Measurements from ENCODE around the gene SUGCT. TPM values are rescaled to one million over a fixed set of nuclear protein-coding genes. Genes with fewer than 3 reads are reported as not detected.
"Not testable (repeated sequence)": the region's sequence is repeated elsewhere in the genome, so short reads cannot be mapped to it uniquely, and the experiment has no call there.

Gene SUGCT
- total RNA-seq, 2 experiments from 2014 or later = 2.3 to 2.9 TPM

DNA sequence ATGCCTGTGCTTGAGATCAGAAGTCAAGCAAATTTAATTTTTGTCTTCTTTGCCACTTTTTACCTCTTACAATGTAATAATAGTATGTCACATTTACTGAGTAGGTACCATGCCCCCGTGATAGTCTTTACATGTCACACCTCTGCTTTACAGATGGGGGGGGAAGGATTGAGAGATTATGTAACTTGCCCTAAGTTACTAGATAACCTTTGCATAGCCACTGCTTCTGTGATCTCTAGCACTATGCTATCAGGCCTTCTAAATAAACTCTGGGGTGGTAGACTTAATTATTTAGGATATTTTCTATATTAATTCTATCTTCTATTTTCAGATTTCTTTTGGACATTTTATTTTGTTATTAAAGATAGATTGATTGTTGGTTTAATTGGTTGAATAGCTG is 514.4 kb downstream of the SUGCT start:
- H3K36me3 Mint-ChIP-seq = peaks cover 6% of the 10 kb centered on the region
- H3K4me3 Mint-ChIP-seq = no peak overlapping the region
- peaks cover 5% of the 10 kb centered on the region for H3K9me3 Mint-ChIP-seq
- no peak overlapping the region for H3K27ac Mint-ChIP-seq
- peaks cover 5% of the 10 kb centered on the region for H3K27me3 Mint-ChIP-seq
- H3K4me1 Mint-ChIP-seq = peaks cover 7% of the 10 kb centered on the region
- DNase-seq = no peak

DNA sequence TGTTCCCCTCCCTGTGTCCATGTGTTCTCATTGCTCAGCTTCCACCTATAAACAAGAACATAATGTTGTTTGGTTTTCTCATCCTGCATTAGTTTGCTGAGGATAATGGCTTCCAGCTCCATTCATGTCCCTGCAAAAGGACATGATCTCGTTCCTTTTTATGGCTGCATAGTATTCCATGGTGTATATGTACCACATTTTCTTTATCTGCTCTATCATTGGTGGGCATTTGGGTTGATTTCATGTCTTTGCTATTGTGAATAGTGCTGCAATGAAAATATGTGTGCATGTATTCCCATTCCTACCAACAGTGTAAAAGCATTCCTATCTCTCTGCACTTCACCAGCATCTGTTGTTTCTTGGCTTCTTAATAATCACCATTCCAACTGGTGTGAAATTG is 516.1 kb downstream of the SUGCT start:
- H3K36me3 Mint-ChIP-seq, H3K4me3 Mint-ChIP-seq, H3K27ac Mint-ChIP-seq: not testable (repeated sequence)

DNA sequence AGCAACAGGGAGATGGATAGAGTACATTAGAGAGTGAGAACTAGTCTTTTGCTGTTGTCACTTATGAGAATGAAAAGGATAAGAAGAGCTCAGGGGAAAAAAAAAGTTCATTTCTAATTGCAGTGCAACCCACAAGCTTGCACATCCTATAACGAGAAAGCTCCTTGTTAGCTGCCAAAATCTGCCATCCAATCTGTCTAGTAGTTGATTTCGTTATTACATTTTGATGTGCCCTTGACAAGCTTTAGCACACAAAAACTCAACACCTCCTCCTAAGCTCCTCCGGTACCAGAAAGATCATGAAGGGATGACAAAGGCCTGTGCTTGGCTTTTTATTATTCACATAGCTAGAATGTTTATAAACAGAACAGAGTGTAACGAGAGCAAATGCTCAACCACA is 519.4 kb downstream of the SUGCT start:
- Mint-ChIP-seq H3K27ac (no peak overlapping the region), H3K27me3 (no peaks in the 10 kb centered on the region), H3K36me3 (peaks cover 6% of the 10 kb centered on the region), H3K9me3 (peaks cover 5% of the 10 kb centered on the region), H3K4me3 (no peak overlapping the region), H3K4me1 (no peaks in the 10 kb centered on the region)
- no peak for DNase-seq

More for the DNA sequence above, 516.1 kb downstream of the SUGCT start:
- H3K27me3 Mint-ChIP-seq, H3K9me3 Mint-ChIP-seq, DNase-seq, H3K4me1 Mint-ChIP-seq: not testable (repeated sequence)

GRCh38 chr7:40655426-40655825 is 520.6 kb downstream of the SUGCT start:
- H3K4me1 Mint-ChIP-seq = no peaks in the 10 kb centered on the region
- H3K27ac Mint-ChIP-seq = no peak overlapping the region
- H3K9me3 Mint-ChIP-seq = peaks cover 5% of the 10 kb centered on the region
- H3K36me3 Mint-ChIP-seq = peaks cover 6% of the 10 kb centered on the region
- H3K4me3 Mint-ChIP-seq = no peak overlapping the region
- DNase-seq = no peak
- H3K27me3 Mint-ChIP-seq = no peaks in the 10 kb centered on the region

GRCh38 chr7:40656349-40656748 is 521.5 kb downstream of the SUGCT start:
- Mint-ChIP-seq H3K27me3 (no peaks in the 10 kb centered on the region), H3K36me3 (peaks cover 1% of the 10 kb centered on the region), H3K4me1 (no peaks in the 10 kb centered on the region), H3K27ac (no peak overlapping the region), H3K4me3 (no peak overlapping the region), H3K9me3 (no peaks in the 10 kb centered on the region)
- no peak for DNase-seq

GRCh38 chr7:40658729-40659128 is 523.9 kb downstream of the SUGCT start:
- Mint-ChIP-seq H3K4me1 (no peaks in the 10 kb centered on the region), H3K36me3 (no peaks in the 10 kb centered on the region), H3K27me3 (no peaks in the 10 kb centered on the region), H3K27ac (no peak overlapping the region), H3K9me3 (no peaks in the 10 kb centered on the region), H3K4me3 (no peak overlapping the region)
- DNase-seq = no peak

DNA sequence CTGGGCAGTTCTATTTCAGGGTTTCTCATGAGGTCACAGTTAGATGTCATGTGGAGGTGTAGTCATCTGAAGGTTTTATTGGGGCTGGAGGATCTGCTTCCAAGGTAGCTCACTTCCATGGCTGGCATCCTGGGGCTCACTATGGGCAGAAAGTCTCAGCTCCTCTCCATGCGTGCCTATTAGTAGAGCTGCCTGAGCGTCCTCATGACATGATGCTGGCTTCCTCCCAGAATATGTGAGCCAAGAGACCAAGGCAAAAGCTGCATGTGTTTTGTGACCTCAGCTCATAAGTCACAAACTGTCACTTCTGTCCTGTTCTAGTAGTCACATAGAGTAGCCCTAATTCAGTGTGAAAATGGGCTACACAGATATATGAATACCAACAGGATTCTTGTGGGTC is 524.4 kb downstream of the SUGCT start:
- no peaks in the 10 kb centered on the region for H3K4me1 Mint-ChIP-seq
- H3K9me3 Mint-ChIP-seq = no peaks in the 10 kb centered on the region
- DNase-seq = no peak
- H3K27ac Mint-ChIP-seq = no peak overlapping the region
- H3K27me3 Mint-ChIP-seq = no peaks in the 10 kb centered on the region
- no peaks in the 10 kb centered on the region for H3K36me3 Mint-ChIP-seq
- no peak overlapping the region for H3K4me3 Mint-ChIP-seq

GRCh38 chr7:40673285-40673684 is 538.5 kb downstream of the SUGCT start:
- Mint-ChIP-seq H3K4me1 (peaks cover 20% of the 10 kb centered on the region), H3K27ac (peak overlapping the region; percentile 94), H3K36me3 (peaks cover 2% of the 10 kb centered on the region), H3K27me3 (peaks cover 9% of the 10 kb centered on the region), H3K4me3 (peak overlapping the region; percentile 60), H3K9me3 (peaks cover 2% of the 10 kb centered on the region)
- DNase-seq = peak; percentile 1

DNA sequence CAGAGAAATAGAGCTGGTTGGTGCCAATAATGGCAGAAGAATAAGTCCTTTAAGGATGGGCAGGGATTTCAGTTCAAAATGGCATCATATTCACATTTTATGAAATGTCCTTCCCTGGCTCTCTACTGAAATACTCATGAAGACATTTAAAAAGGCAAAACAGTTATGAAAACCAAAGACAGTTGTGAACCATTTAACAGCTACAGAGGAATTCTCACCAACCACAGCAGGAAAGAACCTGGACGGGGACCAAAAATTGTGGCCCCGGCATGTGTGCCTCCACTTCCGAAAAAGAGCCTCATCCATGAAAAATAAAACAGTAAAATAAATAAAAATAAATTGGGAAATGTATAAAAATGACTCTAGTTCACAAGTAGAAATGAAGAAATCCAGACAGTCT is 539.5 kb downstream of the SUGCT start:
- Mint-ChIP-seq H3K27me3 (peaks cover 7% of the 10 kb centered on the region), H3K9me3 (peaks cover 2% of the 10 kb centered on the region), H3K27ac (peak overlapping the region; percentile 23), H3K4me1 (peaks cover 20% of the 10 kb centered on the region), H3K4me3 (no peak overlapping the region), H3K36me3 (peaks cover 2% of the 10 kb centered on the region)
- no peak for DNase-seq

- Mint-ChIP-seq H3K4me1 (peaks cover 20% of the 10 kb centered on the region), H3K4me3 (no peak overlapping the region), H3K27ac (no peak overlapping the region), H3K27me3 (peaks cover 4% of the 10 kb centered on the region), H3K9me3 (peaks cover 2% of the 10 kb centered on the region), H3K36me3 (peaks cover 2% of the 10 kb centered on the region)
- no peak for DNase-seq
Measured at GRCh38 chr7:40675741-40676140, 540.9 kb downstream of the SUGCT start.

GRCh38 chr7:40676221-40676620 is 541.4 kb downstream of the SUGCT start:
- DNase-seq = no peak
- H3K4me1 Mint-ChIP-seq = peaks cover 20% of the 10 kb centered on the region
- peaks cover under 1% of the 10 kb centered on the region for H3K27me3 Mint-ChIP-seq
- no peak overlapping the region for H3K27ac Mint-ChIP-seq
- H3K9me3 Mint-ChIP-seq = peaks cover 2% of the 10 kb centered on the region
- no peak overlapping the region for H3K4me3 Mint-ChIP-seq
- H3K36me3 Mint-ChIP-seq = peaks cover 2% of the 10 kb centered on the region

GRCh38 chr7:40680657-40681056 is 545.9 kb downstream of the SUGCT start:
- H3K9me3 Mint-ChIP-seq = peaks cover 2% of the 10 kb centered on the region
- no peak overlapping the region for H3K4me3 Mint-ChIP-seq
- no peaks in the 10 kb centered on the region for H3K27me3 Mint-ChIP-seq
- H3K27ac Mint-ChIP-seq = no peak overlapping the region
- no peak for DNase-seq
- no peaks in the 10 kb centered on the region for H3K36me3 Mint-ChIP-seq
- no peaks in the 10 kb centered on the region for H3K4me1 Mint-ChIP-seq

- Mint-ChIP-seq H3K9me3 (peaks cover 2% of the 10 kb centered on the region), H3K4me3 (no peak overlapping the region), H3K4me1 (no peaks in the 10 kb centered on the region), H3K27me3 (no peaks in the 10 kb centered on the region), H3K27ac (no peak overlapping the region), H3K36me3 (no peaks in the 10 kb centered on the region)
- DNase-seq = no peak
Measured at GRCh38 chr7:40682696-40683095, 547.9 kb downstream of the SUGCT start.

GRCh38 chr7:40694026-40694809 is 559.4 kb downstream of the SUGCT start:
- no peak for DNase-seq
- Mint-ChIP-seq H3K4me1 (peaks cover 2% of the 10 kb centered on the region), H3K4me3 (no peak overlapping the region), H3K27me3 (no peaks in the 10 kb centered on the region), H3K36me3 (no peaks in the 10 kb centered on the region), H3K27ac (no peak overlapping the region), H3K9me3 (no peaks in the 10 kb centered on the region)

- Mint-ChIP-seq H3K4me1 (peaks cover 5% of the 10 kb centered on the region), H3K36me3 (no peaks in the 10 kb centered on the region), H3K9me3 (no peaks in the 10 kb centered on the region), H3K27ac (no peak overlapping the region), H3K4me3 (no peak overlapping the region), H3K27me3 (no peaks in the 10 kb centered on the region)
- no peak for DNase-seq
Measured at GRCh38 chr7:40694991-40695390, 560.2 kb downstream of the SUGCT start.

DNA sequence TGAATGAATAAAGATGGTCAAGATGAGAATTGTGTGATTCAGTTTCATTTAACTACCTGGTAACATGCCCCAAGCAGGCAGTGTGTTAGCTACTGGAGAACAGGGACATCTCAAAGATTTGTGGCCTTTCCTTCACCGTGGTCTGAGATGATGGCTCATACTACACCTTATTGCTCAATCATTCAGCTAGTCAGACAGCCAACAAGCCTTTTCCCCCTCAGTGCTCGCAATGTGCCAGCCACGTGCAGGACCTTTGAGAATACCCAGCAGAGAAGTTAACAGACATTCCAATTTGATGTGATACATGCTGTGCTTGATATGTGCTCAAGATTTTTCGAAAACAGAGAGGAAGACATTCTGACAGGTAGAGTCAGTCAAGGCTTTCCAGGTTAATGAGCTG is 562.8 kb downstream of the SUGCT start:
- no peak for DNase-seq
- Mint-ChIP-seq H3K4me1 (peaks cover 31% of the 10 kb centered on the region), H3K4me3 (no peak overlapping the region), H3K36me3 (no peaks in the 10 kb centered on the region), H3K9me3 (no peaks in the 10 kb centered on the region), H3K27me3 (no peaks in the 10 kb centered on the region), H3K27ac (no peak overlapping the region)
